Aorta (tissue), 5 donors: Measurements from ENCODE around the gene TAGLN2. TPM values are rescaled to one million over a fixed set of nuclear protein-coding genes. Genes with fewer than 3 reads are reported as not detected.
A peak's percentile ranks its signal among the peaks of the same experiment; 100 is the strongest.

Experiments used
- ATAC-seq: fragments of 200-7000 bp; cut with Tn5 transposase; one replicate; pipeline ENCODE4 v1.9.1; 2022; ENCODE audit warnings: moderate library complexity; ENCODE audit not compliant: low FRiP score
- DNase-seq, 2 donors: peaks; one replicate each; pipeline ENCODE4 v3.0.0-alpha.2; 2020
- H3K27ac ChIP-seq, 2 donors: one replicate each; pipeline ENCODE4 v1.5.1; 2013; ENCODE audit warnings: low read length in 2 of 2, mild to moderate bottlenecking in 2 of 2, moderate library complexity in 2 of 2, control low read depth in 1 of 2, inconsistent platforms in 1 of 2, low read depth in 1 of 2
- H3K27me3 ChIP-seq, 2 donors: one replicate each; pipeline ENCODE4 v1.6.1; 2013; ENCODE audit warnings: control low read depth in 1 of 2, low read length in 1 of 2, mild to moderate bottlenecking in 1 of 2, moderate library complexity in 1 of 2; ENCODE audit not compliant: insufficient read depth in 2 of 2, control insufficient read depth in 1 of 2
- H3K36me3 ChIP-seq, 2 donors: one replicate each; pipeline ENCODE4 v1.6.1; 2013; ENCODE audit warnings: control low read depth in 1 of 2, low read length in 1 of 2, mild to moderate bottlenecking in 1 of 2; ENCODE audit not compliant: insufficient read depth in 2 of 2, control insufficient read depth in 1 of 2
- H3K4me1 ChIP-seq, 2 donors: one replicate each; pipeline ENCODE4 v1.6.1; 2013; ENCODE audit warnings: low read length in 2 of 2, control low read depth in 1 of 2, mild to moderate bottlenecking in 1 of 2, moderate library complexity in 1 of 2; ENCODE audit not compliant: insufficient read depth in 2 of 2, control insufficient read depth in 1 of 2
- H3K4me3 ChIP-seq, 2 donors: one replicate each; pipeline ENCODE4 v1.5.1; 2013; ENCODE audit warnings: low read length in 2 of 2, control low read depth in 1 of 2, mild to moderate bottlenecking in 1 of 2
- H3K9me3 ChIP-seq: one replicate; pipeline ENCODE4 v1.6.1; 2013; ENCODE audit warnings: mild to moderate bottlenecking, low read length; ENCODE audit not compliant: control insufficient read depth
- WGBS, 2 donors: extraction: QIAGEN DNeasy Blood & Tissue Kit; methylation state at CpG; one replicate each; pipeline ENCODE4 v1.1.7; 2013; 5-methylcytosine and 5-hydroxymethylcytosine counted together
- intact Hi-C, 2 donors: fragments of 100-400 bp; cut with DNase I; formaldehyde crosslinking; loops; one replicate each; pipeline versions ENCODE4 v1.14.2 to v1.15.0; 2022
- polyA plus RNA-seq, 2 donors: library from polyadenylated mRNA; stranded (reverse); fragments of 200-250 nt; gene quantifications; one replicate each; pipeline ENCODE4 v1.2.3, GENCODE V29; 2013
- total RNA-seq, 2 donors: library from RNA; stranded (reverse); fragmentation: NEBNext Ultra II Directional; extraction: Animal tissue kit (Norgen Biotek cat#: 25700); gene quantifications; one replicate each; pipeline ENCODE4 v1.2.1, GENCODE V29; 2021
- donor health status: healthy with polysubstance abuse.
- donor health status: Bipolar disorder and iron deficiency.
- donor health status: DM: no; HTN: no; CAD: no.
- donor health status: DM: no; HTN: no; CAD: no.
- donor health status: DM: yes; HTN: yes; CAD: no.

The TAGLN2 gene
- total and polyA plus RNA-seq, 4 donors, result 316 to 383 (median 350) TPM

GRCh38 chr1:159952932-159953331 is 27.6 kb upstream of the TAGLN2 start:
- no peaks in the 10 kb centered on the region for H3K4me1 ChIP-seq
- H3K36me3 ChIP-seq, result no peaks in the 10 kb centered on the region
- 79 to 81% methylated on average over 5 of the region's 5 CpGs for WGBS, 2 donors
- no peak overlapping the region for H3K4me3 ChIP-seq
- ATAC-seq (no peak), DNase-seq (peak in 1 of 2 donors; percentile 35)
- H3K27me3 ChIP-seq, result no peaks in the 10 kb centered on the region
- no peaks in the 10 kb centered on the region for H3K9me3 ChIP-seq
- H3K27ac ChIP-seq, result no peak overlapping the region
- intact Hi-C loops, result no loop called here

GRCh38 chr1:159951551-159951950 is 26.2 kb upstream of the TAGLN2 start:
- no peaks in the 10 kb centered on the region for H3K36me3 ChIP-seq
- H3K27ac ChIP-seq, result no peak overlapping the region
- no peak overlapping the region for H3K4me3 ChIP-seq
- no peaks in the 10 kb centered on the region for H3K9me3 ChIP-seq
- 85 to 90% methylated on average over 1 of the region's 1 CpG for WGBS, 2 donors
- DNase-seq, result no peak
- no peaks in the 10 kb centered on the region for H3K27me3 ChIP-seq
- intact Hi-C loops, result no loop called here
- no peaks in the 10 kb centered on the region for H3K4me1 ChIP-seq
- ATAC-seq, result no peak

- intact Hi-C loops, result no loop called here
- WGBS, 2 donors, result 40 to 48% methylated on average over 2 of the region's 2 CpGs
- H3K4me3 ChIP-seq, result no peak overlapping the region
- no peaks in the 10 kb centered on the region for H3K4me1 ChIP-seq
- H3K36me3 ChIP-seq, result no peaks in the 10 kb centered on the region
- no peaks in the 10 kb centered on the region for H3K27me3 ChIP-seq
- no peak overlapping the region for H3K27ac ChIP-seq
- DNase-seq (no peak), ATAC-seq (no peak)
- H3K9me3 ChIP-seq, result no peaks in the 10 kb centered on the region
These were observed 25.7 kb upstream of the TAGLN2 start for GRCh38 chr1:159951016-159951415.

- 91 to 93% methylated on average over 4 of the region's 4 CpGs for WGBS, 2 donors
- Histone ChIP-seq H3K27me3 (no peaks in the 10 kb centered on the region), H3K4me3 (no peak overlapping the region), H3K4me1 (no peaks in the 10 kb centered on the region), H3K36me3 (no peaks in the 10 kb centered on the region), H3K9me3 (no peaks in the 10 kb centered on the region), H3K27ac (no peak overlapping the region)
- intact Hi-C loops, result loop anchor here in 1 of 2 donors (5.0 kb wide), 1 partner anchor 52 kb away; no protein-coding TSS in a partner anchor
- ATAC-seq, result no peak
- peak in 1 of 2 donors; percentile 13 for DNase-seq
These were observed 24.7 kb upstream of the TAGLN2 start for GRCh38 chr1:159949981-159950381.

- Histone ChIP-seq H3K27me3 (no peaks in the 10 kb centered on the region), H3K4me3 (no peak overlapping the region), H3K9me3 (no peaks in the 10 kb centered on the region), H3K27ac (no peak overlapping the region), H3K4me1 (no peaks in the 10 kb centered on the region), H3K36me3 (no peaks in the 10 kb centered on the region)
- ATAC-seq, result no peak
- peak in 1 of 2 donors; percentile 20 for DNase-seq
- intact Hi-C loops, result loop anchor here in 1 of 2 donors (5.0 kb wide), 1 partner anchor 53 kb away; no protein-coding TSS in a partner anchor
- whole genome bisulfite sequencing, 2 donors, result 86% methylated on average over 6 of the region's 6 CpGs
These were observed 23.8 kb upstream of the TAGLN2 start for GRCh38 chr1:159949123-159949522.

- Histone ChIP-seq H3K4me3 (no peak overlapping the region), H3K9me3 (no peaks in the 10 kb centered on the region), H3K36me3 (no peaks in the 10 kb centered on the region), H3K4me1 (no peaks in the 10 kb centered on the region), H3K27ac (no peak overlapping the region), H3K27me3 (no peaks in the 10 kb centered on the region)
- ATAC-seq (no peak), DNase-seq (no peak)
- 73 to 78% methylated on average over 1 of the region's 1 CpG for WGBS, 2 donors
- intact Hi-C loops, result loop anchor here in 1 of 2 donors (5.0 kb wide), 1 partner anchor 54 kb away; no protein-coding TSS in a partner anchor
These were observed 22.6 kb upstream of the TAGLN2 start for GRCh38 chr1:159947942-159948341.

GRCh38 chr1:159946242-159947187 is 21.2 kb upstream of the TAGLN2 start:
- ATAC-seq, result peak; percentile 16
- Histone ChIP-seq H3K9me3 (no peaks in the 10 kb centered on the region), H3K36me3 (no peaks in the 10 kb centered on the region), H3K4me1 (no peaks in the 10 kb centered on the region), H3K4me3 (no peak overlapping the region), H3K27me3 (no peaks in the 10 kb centered on the region), H3K27ac (no peak overlapping the region)
- peak in 1 of 2 donors; percentile 12 for DNase-seq
- 42 to 43% methylated on average over 9 of the region's 9 CpGs for WGBS, 2 donors
- intact Hi-C loops, result loop anchor here in 1 of 2 donors (5.0 kb wide), 1 partner anchor 56 kb away; no protein-coding TSS in a partner anchor

- 1% methylated on average over 53 to 58 of the region's 58 CpGs for WGBS, 2 donors
- no peak within 1 kb of the TSS for H3K27ac ChIP-seq
- H3K36me3 ChIP-seq, result no peaks in the 10 kb centered on the region
- ATAC-seq, result peak; percentile 90
- H3K4me3 ChIP-seq, result peak within 1 kb of the TSS in 1 of 2 donors; percentile 6
- intact Hi-C loops, result loop anchor here (2.0 to 5.0 kb wide), 2 partner anchors 55 to 57 kb away; no protein-coding TSS in a partner anchor
- H3K9me3 ChIP-seq, result no peaks in the 10 kb centered on the region
- H3K4me1 ChIP-seq, result no peaks in the 10 kb centered on the region
- DNase-seq, result peak; percentile 86 to 94
- no peaks in the 10 kb centered on the region for H3K27me3 ChIP-seq
These were observed 20.4 kb upstream of the TAGLN2 start, which contains the start of gene IGSF9 for GRCh38 chr1:159945483-159946241. IGSF9 (minus strand) TSS chr1:159945613; CDS start chr1:159943454, 2,159 bp downstream.
